GM19099 (cell line): ENCODE data around the gene HOMER1.

Source experiments
- POLR2A ChIP-seq: IDR thresholded peaks from 3 replicates; pipeline ENCODE4 v1.6.1; 2011; ENCODE audit warnings: low read depth; ENCODE audit not compliant: insufficient read length; ENCODE audit errors: extremely low read depth

The HOMER1 gene, protein sequence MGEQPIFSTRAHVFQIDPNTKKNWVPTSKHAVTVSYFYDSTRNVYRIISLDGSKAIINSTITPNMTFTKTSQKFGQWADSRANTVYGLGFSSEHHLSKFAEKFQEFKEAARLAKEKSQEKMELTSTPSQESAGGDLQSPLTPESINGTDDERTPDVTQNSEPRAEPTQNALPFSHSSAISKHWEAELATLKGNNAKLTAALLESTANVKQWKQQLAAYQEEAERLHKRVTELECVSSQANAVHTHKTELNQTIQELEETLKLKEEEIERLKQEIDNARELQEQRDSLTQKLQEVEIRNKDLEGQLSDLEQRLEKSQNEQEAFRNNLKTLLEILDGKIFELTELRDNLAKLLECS

GRCh38 chr5:79513704-79514390, at the start of gene HOMER1:
HOMER1 (minus strand) TSS chr5:79514134; CDS start chr5:79512774, 1,360 bp downstream.
- no peak for TF ChIP-seq POLR2A

DNA sequence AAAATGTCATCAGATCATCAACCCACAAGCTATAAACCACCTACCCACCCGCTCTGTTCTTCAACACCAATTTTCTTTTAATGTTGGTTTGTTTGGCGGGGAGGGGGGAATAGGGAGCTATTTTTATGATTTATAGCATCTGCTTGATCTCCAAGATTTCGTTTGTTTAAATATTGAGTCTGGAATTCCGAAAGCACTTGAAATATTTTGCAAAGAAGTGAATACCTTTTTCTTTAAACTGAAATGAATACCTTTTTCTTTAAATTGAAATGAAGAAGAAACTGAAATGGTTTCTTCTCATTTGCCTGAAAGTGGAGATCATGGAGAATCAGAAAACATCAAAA, 49.3 kb upstream of the HOMER1 start:
- TF ChIP-seq POLR2A, result no peak

DNA sequence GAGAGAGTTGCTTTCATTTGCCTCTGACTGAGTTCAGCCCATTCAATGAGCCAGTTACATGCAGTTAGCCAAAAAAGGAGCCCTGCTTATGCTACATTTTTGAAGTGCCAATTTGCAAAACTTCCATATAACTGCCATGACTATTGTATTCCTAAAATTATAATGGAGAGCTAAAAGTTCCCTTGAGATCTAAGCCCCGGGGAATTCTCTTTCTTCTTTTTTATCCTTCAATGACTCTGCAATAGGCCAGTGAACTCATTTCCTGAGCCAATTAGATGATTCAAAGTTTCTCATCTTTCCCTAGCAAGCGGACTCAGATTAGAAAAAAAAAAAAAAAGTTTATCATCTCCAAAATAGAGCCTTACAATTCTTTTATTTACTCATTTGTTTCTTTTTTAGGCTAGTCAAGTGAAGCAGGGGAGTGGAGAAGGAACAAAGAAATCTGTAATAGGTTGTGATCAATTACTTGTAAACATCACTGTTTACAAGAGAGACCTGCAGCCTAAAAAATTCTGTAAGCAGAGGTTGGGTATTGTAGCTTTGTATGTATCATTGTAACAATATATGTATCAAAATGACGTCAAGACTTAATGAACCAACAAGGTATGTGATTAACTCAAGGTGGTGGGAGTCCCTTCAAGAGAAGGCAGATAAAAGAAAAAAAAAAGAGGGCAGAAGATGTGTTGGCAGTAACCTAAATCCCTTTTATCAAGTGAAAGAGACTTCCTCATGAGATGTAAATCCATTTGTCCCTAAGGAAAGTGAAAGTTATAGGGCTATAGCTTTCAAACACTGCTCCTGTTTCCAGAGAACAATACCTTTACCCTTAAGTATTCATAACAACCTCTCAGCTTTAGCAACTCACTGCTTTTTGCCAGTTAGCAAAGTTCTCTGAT, 48.7 kb upstream of the HOMER1 start:
- no peak for TF ChIP-seq POLR2A

DNA sequence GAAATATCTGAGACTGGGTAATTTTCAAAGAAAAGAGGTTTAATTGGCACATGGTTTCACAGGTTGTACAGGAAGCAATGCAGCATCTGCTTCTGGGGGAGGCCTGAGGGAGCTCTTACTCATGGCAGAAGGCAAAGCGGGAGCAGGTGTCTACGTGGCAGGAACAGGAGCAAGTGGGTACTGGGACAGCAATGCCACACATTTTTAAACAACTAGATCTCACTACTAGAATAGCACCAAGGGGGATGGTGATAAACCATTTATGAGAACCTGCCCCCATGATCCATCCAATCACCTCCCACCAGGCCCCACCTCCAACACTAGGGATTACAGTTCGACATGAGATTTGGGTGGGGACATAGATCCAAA, 47.6 kb upstream of the HOMER1 start:
- no peak for TF ChIP-seq POLR2A

- no peak for TF ChIP-seq POLR2A
Observed at GRCh38 chr5:79560771-79561524, 47.0 kb upstream of the HOMER1 start.

DNA sequence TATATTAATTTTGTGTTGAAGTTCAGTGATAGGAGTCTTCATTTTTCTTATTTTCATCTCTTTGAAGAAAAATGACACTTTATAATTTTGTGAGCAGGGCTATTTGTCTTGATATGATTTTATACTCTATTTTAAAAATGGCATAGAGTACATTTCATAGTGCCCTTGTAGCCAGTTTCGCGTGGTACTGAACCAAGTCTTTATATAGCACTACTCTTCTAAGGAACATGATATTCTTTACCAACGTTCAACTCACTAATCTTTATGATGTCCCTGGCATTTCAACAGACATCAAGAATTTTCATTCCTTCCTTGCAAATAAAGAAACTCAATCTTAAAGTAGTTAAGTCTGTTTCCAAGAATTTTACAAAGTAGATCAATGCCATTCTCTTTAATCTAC, 41.5 kb upstream of the HOMER1 start:
- no peak for TF ChIP-seq POLR2A

GRCh38 chr5:79552984-79553383, 39.0 kb upstream of the HOMER1 start:
- TF ChIP-seq POLR2A, result no peak

DNA sequence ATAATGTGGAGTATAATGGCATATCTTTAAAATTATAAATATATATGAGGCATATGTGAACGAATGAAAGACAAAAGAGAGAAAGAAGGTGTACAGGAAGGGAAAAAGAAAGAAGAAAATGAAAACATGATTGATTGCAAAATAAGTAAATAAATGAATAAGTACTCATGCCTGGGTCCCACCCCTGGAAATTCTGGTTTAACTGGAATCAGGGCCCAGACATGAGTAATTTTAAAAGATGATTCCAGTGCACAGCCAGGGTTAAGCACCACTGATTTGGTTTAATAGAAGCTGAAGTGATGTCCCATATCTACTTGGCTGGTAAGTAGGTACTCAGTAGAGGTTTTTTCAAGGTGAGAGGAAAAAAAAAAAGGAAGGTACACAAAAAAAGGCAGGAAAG, 34.0 kb upstream of the HOMER1 start:
- TF ChIP-seq POLR2A, result no peak

DNA sequence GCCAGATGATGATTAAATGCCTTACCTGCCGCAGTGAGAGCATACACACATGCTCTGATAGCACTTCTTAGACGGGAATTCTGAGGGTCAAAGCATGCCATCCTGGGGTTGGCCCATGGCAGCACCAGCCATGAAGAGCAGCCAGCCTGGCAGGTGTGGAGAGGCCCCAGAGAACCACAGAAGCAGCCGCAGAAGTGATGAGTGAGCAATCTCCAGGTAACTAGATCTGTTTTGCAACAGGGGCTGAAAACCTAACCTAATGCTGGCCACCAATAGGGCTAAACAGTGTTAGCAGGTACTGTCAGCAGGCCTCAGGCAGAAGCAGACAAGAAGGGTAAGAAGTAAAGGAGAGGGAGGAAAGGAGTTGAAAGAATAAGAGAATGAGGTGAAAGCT, 33.5 kb upstream of the HOMER1 start:
- TF ChIP-seq POLR2A, result no peak

DNA sequence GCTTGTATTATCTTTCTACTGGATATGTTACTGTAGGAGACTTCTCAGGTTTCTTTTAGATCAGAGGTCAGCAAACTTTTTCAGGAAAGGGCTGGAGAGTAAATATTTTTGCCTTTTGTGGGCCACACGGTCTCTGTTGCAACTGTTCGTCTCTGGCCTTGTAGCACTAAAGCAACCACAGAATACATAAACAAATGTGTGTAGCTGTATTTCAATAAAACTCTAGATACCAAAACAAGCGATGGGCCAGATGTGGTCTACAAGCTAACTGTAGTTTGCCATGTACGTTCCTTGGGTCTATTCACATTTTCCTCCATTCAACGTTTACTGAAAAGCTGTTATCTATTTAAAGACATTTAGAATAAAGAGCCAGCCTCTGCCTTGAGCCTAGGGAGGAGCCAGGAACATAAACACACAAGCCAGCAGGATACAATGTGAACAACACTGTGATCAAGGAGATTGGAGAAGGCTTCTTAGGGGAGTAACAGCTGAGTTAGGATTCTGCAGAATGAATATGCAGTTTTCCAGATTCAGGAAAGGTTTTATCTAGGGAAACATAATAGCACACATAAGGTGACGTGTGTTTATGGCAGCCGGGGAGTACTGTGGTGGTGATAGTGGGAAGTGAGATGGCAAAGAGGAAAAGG, 33.0 kb upstream of the HOMER1 start:
- TF ChIP-seq POLR2A, result no peak

GRCh38 chr5:79544131-79544530, 30.2 kb upstream of the HOMER1 start:
- no peak for TF ChIP-seq POLR2A

- no peak for TF ChIP-seq POLR2A
Observed at GRCh38 chr5:79540939-79541338, 27.0 kb upstream of the HOMER1 start.

DNA sequence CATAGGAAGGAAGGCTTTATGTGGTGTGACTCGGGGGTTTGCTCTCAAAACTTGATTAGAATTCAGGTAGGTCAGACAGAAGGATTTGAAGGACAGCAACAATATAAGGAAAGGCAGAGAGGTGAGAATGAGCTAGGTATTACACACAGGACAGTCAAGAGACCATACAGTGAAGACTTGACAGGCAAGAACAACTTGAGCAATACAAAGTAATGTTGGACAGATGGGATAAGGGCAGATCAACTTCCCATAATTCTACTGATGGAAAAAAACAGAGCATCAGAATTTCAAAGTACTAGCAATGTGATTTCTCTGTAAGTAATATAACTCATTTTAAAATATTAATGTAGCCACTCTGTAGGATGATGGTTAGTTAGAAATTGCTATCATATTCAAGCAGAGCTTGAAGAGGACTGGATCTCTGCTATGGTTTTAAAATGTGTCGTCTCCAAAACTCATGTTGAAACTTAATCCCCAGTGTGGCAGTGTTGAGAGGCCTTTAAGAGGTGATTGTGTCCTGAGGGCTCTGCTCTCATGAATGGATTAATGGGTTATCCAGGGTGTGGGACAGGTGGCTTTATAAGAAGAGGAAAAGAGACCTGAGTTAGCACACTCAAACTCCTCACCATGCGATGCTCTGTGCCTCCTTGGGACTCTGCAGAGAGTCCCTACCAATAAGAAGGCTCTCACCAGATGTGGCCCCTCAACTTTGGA, 22.4 kb upstream of the HOMER1 start:
- TF ChIP-seq POLR2A, result no peak
